ENCODE results near the gene GFI1B.

Gene GFI1B

GRCh38 chr9:133014696-133015095, 36.2 kb downstream of the GFI1B start:
- no peak for DNase-seq

- DNase-seq: no peak
These were observed 44.8 kb downstream of the GFI1B start for GRCh38 chr9:133023117-133023890.

- DNase-seq: no peak
These were observed 47.9 kb downstream of the GFI1B start for GRCh38 chr9:133026426-133026825.

- DNase-seq: no peak
These were observed 48.6 kb downstream of the GFI1B start for GRCh38 chr9:133027134-133027533.

- no peak for DNase-seq
These were observed 49.7 kb downstream of the GFI1B start for GRCh38 chr9:133028221-133028620.

GRCh38 chr9:133029994-133030316, 51.5 kb downstream of the GFI1B start:
- no peak for DNase-seq

- peak; percentile 92 to 96 for DNase-seq
These were observed 52.0 kb downstream of the GFI1B start, which contains the start of gene GTF3C5 for GRCh38 chr9:133030317-133031129. GTF3C5 (plus strand) TSS chr9:133030997; CDS start chr9:133031012, 15 bp downstream.

- no peak for DNase-seq
These were observed 52.6 kb downstream of the GFI1B start for GRCh38 chr9:133031130-133031422.

GRCh38 chr9:133031496-133031911, 53.0 kb downstream of the GFI1B start:
- no peak for DNase-seq

- no peak for DNase-seq
These were observed 53.7 kb downstream of the GFI1B start for GRCh38 chr9:133032171-133032570.

GRCh38 chr9:133035669-133036068, 57.2 kb downstream of the GFI1B start:
- no peak for DNase-seq

GRCh38 chr9:133037775-133038515, 59.5 kb downstream of the GFI1B start:
- DNase-seq: no peak

- peak in 1 of 2 experiments; percentile 4 for DNase-seq
These were observed 62.5 kb downstream of the GFI1B start for GRCh38 chr9:133040892-133041479.
